Astrocyte of the spinal cord (primary cell): ENCODE data around the gene PPM1M.

Experiments used
- DNase-seq: peaks from one replicate; pipeline ENCODE4 v3.0.0; 2011; ENCODE audit warnings: low read depth, low spot score
- H3K4me3 ChIP-seq: 2 replicates; pipeline ENCODE4 v1.5.1; 2011; ENCODE audit warnings: low read depth, mild to moderate bottlenecking, low read length, moderate library complexity
- CTCF ChIP-seq: IDR thresholded peaks from 2 replicates; pipeline ENCODE4 v1.5.1; 2012; ENCODE audit warnings: low read depth, mild to moderate bottlenecking, low read length, inconsistent platforms
- in situ Hi-C: cut with HindIII; loops from 2 replicates; pipeline ENCODE4 v1.10.0; 2017; ENCODE audit warnings: low sequenced_read_pairs

Gene PPM1M

DNA sequence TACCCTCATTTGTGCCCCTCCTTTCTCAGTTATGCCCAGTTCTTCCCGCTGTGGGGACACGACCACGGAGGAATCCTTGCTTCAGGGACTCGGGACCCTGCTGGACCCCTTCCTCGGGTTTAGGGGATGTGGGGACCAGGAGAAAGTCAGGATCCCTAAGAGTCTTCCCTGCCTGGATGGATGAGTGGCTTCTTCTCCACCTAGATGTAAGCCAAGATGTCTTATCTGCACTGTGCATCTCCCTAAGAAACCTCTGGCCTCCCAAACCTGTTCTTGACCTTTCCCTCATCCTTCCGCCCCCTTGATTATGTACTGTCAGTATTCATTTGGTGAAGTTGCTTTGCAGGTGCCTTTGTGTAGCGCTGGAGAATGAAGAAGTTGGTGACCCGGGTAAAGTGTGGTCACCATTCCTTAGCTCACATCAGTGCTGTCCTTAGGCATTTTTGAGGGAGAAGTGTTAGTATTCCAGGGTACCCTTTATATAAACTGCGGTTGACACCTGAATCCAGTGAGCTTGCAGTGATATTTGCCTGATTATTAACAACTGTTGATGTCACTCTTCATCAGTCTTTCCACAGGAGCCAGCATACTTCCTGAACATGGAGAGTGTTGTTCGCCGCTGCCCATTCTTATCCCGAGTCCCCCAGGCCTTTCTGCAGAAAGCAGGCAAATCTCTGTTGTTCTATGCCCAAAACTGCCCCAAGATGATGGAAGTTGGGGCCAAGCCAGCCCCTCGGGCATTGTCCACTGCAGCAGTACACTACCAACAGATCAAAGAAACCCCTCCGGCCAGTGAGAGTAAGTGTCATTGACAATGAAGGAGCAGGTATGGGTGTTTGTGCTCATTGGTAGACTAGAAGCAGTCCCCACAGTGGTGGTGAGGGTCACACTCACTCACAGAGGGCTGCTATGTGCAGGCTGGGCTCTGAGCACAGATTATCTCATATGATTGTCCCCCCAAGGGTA lies 46.6 kb upstream of the PPM1M start:
- in situ Hi-C loops, result no loop called here
- H3K4me3 ChIP-seq, result peak overlapping the region; percentile 90
- no peak for DNase-seq
- no peak for TF ChIP-seq CTCF

DNA sequence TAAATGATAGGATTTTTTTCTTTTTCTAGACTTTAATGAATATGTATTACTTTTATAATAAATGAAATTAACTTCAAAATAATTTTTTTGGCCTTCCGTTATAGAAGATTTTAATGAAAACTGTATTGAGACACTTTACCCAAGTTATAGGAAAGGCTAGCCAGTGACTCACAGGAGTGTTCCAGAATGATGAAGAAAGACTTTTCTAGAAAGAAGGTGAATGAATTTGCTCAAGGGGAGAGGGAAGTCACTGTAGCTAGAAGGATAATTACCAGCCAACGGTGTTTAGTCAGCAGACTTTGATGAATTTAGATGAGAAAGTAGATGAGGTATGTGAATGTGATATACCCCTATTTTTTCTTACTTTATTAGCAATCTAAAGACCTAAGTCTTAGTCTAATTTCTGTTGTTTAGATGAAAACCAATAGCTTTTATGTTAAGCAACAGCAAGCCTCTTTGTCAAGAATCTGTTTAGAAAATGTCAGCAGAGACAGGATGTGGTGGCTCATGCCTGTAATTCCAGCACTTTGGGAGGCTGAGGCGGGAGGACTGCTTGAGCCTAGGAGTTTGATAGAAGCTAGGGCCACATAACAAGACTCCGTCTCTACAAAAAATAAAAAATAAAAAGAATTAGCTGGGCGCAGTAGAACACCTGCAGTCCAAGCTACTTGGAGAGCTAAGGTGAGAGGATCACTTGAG lies 44.4 kb upstream of the PPM1M start:
- DNase-seq, result no peak
- TF ChIP-seq CTCF, result no peak

DNA sequence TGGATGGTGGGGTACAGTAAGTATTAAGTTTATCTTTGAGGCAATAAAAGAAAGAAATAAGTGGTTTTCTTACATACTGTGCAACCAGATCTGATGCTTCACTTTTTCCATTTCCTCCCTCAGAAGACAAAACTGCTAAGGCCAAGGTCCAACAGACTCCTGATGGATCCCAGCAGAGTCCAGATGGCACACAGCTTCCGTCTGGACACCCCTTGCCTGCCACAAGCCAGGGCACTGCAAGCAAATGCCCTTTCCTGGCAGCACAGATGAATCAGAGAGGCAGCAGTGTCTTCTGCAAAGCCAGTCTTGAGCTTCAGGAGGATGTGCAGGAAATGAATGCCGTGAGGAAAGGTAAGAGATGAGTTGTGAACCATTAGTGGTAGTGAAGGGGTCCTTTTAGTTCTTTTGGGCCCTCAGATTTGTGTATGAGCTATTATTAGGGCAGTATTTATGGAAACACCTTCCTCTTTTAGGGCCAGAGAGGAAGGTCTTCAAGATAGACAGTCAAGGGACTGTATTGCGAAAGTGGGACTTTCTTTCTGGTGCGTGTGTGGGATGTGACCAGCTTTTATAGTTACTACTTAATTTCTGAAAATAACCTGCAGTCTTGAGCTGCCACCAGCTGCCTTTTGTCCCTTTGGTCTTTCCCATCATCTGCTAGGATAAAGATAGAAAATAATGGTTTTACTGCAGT lies 43.0 kb upstream of the PPM1M start:
- in situ Hi-C loops, result no loop called here
- DNase-seq, result no peak
- H3K4me3 ChIP-seq, result no peak overlapping the region
- no peak for TF ChIP-seq CTCF

More for the DNA sequence above, 44.4 kb upstream of the PPM1M start:
- in situ Hi-C loops, result no loop called here
- no peak overlapping the region for H3K4me3 ChIP-seq

- TF ChIP-seq CTCF, result no peak
- DNase-seq, result no peak
- in situ Hi-C loops, result no loop called here
These were observed 41.9 kb upstream of the PPM1M start for GRCh38 chr3:52203701-52204100.

GRCh38 chr3:52204337-52205073 lies 41.1 kb upstream of the PPM1M start:
- DNase-seq, result no peak
- H3K4me3 ChIP-seq, result no peak overlapping the region
- in situ Hi-C loops, result no loop called here
- no peak for TF ChIP-seq CTCF

More at GRCh38 chr3:52203701-52204100, 41.9 kb upstream of the PPM1M start:
- H3K4me3 ChIP-seq, result no peak overlapping the region

GRCh38 chr3:52205727-52206372 lies 39.7 kb upstream of the PPM1M start:
- DNase-seq, result peak; percentile 39
- TF ChIP-seq CTCF, result no peak
- H3K4me3 ChIP-seq, result no peak overlapping the region
- in situ Hi-C loops, result no loop called here
